GM18868 (cell line): Measurements from ENCODE around the gene STX8.
"Not testable (repeated sequence)": the region's sequence is repeated elsewhere in the genome, so short reads cannot be mapped to it uniquely, and the experiment has no call there.

Source experiments
- ATAC-seq: cut with Tn5 transposase; IDR thresholded peaks from one replicate; pipeline ENCODE4 v1.9.1; 2021; ENCODE audit warnings: mild to moderate bottlenecking, moderate library complexity; ENCODE audit not compliant: unreplicated experiment

The STX8 gene, protein sequence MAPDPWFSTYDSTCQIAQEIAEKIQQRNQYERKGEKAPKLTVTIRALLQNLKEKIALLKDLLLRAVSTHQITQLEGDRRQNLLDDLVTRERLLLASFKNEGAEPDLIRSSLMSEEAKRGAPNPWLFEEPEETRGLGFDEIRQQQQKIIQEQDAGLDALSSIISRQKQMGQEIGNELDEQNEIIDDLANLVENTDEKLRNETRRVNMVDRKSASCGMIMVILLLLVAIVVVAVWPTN

DNA sequence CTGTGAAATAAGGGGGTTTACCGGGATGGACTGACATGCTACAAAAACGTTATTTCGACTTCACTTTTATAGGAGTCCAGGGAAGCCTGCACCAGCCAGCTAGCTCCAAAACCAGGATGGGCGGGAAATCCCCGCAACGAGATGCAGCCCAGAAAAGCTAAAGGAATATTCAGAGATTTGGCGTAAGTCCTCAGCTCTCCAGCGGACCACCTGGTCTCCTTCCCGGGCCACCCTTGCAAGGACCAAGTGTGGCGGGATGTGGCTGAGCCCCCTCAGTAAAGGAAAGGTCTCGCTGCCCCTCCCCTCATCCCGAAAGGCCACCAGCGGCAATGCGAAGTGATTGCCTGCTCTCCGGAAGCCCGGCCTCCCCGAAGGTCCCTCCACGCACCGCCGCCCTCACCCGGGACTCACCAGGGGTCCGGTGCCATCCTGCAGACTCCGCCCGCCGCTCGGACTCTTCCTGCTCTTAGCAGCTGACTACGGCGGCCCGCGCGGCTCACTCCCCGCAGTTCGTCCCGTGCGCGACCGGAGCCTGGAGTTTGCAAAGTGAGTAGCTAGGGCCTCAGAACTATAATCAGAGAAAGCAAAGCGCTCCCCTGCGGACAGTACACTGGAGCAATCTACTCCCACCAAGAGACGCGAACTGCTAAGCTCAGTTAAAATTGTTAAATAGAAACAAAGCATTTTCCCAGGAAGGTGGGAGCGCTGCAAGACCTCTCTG is at the start of gene STX8:
Gene STX8 (minus strand): TSS at position 440 of the 721 bp plus-strand sequence. CDS start 12 bp downstream, at position 428.
- peak; percentile 84 for ATAC-seq

- ATAC-seq, result no peak
Measured at GRCh38 chr17:9622961-9623360, 47.3 kb upstream of the STX8 start.

- no peak for ATAC-seq
Measured at GRCh38 chr17:9615486-9615885, 39.9 kb upstream of the STX8 start.

GRCh38 chr17:9612006-9612405 is 36.4 kb upstream of the STX8 start:
- ATAC-seq, result no peak

DNA sequence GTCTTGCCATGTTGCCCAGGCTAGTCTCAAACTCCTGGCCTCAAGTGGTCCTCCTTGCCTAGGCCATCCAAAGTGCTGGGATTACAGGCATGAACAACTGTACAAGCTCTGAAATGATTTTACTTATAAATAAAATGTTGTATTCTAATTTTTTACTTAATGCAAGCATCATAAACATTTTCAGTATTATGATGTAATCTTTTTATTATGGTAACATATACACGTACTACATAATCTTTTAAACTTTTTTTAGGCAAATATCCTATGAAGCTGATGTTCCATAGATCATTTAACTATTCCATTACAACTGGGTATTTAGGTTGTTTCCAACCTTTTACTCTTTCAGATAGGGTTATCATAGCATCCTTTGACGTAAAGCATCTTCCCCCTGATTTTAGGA is 35.9 kb upstream of the STX8 start:
- ATAC-seq, result no peak

- not testable (repeated sequence) for ATAC-seq
Measured at GRCh38 chr17:9607058-9607457, 31.4 kb upstream of the STX8 start.

- ATAC-seq, result no peak
Measured at GRCh38 chr17:9606453-9606852, 30.8 kb upstream of the STX8 start.

DNA sequence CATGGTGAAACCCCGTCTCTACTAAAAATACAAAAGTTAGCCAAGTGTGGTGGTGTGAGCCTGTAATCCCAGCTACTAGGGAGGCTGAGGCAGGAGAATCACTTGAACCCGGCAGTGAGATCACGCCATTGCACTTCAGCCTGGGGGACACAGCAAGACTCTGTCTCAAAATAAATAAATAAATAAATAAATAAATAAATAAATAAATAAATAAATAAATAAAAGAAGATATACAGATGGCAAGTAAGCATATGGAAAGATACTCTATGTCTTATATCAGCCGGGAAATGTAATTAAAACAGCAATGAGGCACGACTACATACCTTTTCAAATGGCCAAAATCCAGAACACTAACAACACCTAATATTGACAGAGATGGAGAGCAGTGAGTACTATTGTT is 29.0 kb upstream of the STX8 start:
- ATAC-seq, result not testable (repeated sequence)

DNA sequence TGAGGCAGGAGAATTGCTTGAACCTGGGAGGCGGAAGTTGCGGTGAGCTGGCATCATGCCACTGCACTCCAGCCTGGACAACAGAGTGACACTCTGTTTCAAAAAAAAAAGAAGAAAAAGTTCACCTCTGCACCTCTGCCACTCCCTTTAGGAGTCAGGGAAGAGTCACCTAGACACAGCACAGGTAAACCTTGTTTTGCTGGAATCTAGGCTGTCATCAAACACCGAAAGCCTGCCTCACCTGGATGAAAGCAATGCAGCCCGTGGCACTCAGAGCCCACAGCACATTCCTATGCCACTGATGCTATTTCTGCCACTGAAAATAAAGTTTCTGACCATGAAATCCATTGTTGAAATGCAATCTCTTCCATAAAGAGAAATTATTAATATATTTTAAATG is 23.0 kb upstream of the STX8 start:
- ATAC-seq, result no peak

DNA sequence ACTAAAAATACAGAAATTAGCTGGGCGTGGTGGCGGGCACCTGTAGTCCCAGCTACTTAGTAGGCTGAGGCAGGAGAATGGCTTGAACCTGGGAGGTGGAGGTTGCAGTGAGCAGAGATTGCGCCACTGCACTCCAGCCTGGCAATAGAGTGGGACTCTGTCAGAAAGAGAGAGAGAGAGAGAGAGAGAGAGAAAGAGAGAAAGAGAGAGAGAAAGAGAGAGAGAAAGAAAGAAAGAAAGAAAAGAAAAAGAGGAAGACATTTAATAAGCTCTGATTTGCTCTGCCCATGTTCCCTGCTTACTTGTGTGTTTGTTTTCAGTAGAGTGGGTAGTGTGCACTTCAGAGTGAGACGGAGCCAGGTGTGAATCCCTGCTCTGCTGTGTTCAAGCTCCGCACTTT is 22.0 kb upstream of the STX8 start:
- not testable (repeated sequence) for ATAC-seq

DNA sequence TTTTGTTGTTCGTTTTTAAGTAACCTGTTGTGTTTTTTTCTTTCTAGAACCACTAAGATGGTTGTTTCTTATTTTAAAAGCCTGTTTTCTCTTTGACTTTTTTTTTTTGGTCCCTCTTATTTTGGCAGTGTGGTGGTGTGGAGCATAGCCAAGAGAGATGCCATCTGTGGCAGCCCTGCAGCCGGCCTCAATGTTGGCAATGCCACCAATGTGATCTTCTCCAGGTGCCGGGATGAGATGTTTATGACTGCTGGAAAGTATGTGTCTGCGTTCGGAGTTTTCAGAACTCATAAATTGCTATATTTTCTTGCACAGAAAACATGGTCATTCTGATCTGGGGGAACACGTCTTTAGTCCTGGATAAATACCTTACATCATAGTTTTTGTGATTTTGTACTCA is 18.4 kb upstream of the STX8 start:
- no peak for ATAC-seq

DNA sequence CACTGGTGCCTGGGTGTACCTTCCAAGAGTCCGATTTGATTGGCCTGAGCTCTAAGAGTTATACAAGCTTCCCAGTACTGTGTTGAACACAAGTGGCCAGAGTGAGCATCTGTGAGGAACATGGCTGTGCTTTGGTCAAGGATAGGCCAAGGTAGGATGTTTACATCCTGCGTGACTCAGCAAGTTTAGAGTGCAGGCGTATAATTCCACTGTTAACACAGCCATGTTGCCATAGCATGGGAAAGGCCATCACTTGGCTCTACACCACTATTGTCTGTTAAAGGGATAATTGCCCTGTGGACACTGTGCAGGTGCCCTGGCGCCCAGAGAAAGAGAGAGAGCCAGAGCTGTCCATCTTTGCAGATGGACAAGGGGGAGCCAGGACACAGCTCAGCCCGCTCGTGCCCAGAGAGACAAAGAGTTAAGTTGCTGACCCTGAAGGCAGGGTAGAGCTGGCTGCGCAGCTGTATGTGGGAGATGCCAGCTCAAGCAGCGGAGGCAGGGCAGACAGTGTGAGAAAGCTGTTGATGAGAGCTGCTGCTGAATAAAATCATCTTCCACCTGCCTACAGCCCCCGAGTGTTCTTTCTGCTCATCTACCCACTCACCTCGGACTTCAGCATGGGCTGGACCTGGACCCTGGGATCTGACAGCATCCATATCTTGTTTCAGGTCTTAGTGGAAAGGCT is 12.5 kb upstream of the STX8 start:
- ATAC-seq, result no peak

DNA sequence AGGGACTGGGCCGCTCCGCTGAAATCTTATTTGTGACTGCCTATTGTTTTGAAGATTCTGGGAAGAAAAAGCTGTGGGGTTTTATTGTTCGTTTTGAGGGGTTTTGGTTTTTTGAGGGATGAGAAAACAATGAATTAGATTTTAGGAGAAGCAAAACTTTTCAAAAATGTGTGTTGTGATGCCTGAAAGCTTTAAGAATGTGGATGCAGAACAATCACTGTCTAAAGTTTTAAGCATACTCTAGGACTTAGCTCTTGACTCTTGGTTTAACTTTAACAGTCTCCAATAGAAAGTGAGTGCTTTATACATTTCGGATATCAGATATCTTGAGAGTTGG is 1.7 kb upstream of the STX8 start:
- ATAC-seq, result no peak

DNA sequence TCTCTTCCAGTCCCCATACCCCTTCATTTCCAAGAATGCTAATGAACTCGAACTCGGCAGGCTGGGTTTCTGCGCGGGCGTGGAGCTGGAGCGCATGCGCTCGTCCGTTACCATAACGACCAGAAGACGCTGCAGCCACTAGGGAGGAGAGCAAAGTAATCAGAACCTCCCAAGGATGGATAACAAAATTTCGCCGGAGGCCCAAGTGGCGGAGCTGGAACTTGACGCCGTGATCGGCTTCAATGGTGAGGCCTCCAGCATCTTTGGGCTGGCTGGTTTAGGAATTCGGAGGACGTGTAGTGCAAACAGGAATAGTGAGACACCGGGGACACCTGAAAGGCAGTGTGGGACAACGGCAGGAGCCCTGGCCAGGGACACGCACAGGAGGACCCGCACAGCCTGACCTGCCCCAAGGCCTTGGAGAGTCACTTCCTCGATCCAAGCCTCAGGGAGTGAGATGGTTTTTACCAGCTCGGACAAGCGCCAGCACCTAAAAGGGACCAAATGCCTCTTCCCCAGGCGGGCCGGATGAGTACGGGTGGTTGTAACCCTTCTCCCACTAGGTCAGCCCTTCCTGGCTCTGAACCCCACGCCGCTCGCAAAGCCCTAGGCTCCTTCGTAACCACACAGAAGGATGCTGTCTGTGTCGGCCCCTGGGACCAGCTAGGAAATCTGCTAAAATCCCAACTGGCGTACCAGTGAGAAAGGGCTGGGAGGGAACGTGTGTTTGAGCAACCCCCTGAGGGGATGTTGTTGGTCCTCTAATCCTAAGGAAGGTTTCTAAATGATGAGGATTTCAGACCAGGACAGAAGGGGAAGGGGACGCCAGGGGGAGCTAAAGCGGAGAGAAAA is 1.1 kb upstream of the STX8 start, which contains the start of gene CFAP52:
Gene CFAP52 (plus strand): TSS at position 122 of the 852 bp plus-strand sequence. CDS start 54 bp downstream, at position 176.
- ATAC-seq, result no peak

- ATAC-seq, result no peak
Measured at GRCh38 chr17:9571201-9571600, 4.4 kb downstream of the STX8 start.

DNA sequence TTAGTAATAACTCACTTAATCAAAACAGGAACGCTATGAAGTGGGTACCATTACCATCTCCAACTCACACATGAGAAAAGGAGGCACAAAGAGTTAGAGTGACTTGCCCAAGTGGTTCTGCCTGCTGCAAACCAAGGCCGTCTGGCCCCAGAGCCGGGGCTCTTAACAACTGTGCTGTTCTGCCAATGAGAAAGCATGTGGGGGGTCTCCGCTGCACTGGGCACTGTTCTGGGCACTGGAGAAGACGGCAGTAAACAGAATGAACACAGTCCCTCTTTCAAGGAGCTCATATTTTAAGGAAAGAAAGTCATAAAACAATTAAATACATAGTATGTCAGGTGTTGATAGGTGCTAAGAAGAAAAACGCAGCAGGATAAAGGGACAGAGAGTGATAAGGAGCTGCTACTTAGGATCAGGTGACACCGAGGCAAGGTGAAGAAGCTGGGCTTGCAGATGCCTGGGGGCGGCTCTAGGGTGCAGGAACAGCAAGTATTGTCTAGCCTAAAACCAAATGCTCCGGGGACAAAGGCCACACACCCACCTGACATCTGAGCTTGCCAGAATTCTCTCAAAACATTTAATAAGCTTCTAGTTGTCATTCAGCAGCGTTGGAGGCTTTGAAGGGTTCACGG is 6.5 kb downstream of the STX8 start:
- ATAC-seq, result no peak

- no peak for ATAC-seq
Measured at GRCh38 chr17:9568004-9568403, 7.6 kb downstream of the STX8 start.

DNA sequence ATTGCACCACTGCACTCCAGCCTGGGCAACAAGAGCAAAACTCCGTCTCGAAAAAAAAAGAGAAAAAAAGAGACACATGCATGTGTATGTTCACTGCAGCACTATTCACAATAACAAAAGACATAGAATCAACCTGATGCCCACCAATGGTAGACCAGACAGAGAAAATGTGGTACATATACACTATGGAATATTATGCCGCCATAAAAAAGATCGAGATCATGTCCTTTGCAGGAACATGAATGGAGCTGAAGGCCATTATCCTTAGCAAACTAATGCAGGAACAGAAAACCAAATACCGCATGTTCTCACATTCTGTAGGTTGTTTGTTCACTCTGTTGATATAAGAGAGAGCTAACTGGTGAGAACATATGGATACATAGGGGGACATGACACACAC is 8.9 kb downstream of the STX8 start:
- ATAC-seq, result not testable (repeated sequence)

DNA sequence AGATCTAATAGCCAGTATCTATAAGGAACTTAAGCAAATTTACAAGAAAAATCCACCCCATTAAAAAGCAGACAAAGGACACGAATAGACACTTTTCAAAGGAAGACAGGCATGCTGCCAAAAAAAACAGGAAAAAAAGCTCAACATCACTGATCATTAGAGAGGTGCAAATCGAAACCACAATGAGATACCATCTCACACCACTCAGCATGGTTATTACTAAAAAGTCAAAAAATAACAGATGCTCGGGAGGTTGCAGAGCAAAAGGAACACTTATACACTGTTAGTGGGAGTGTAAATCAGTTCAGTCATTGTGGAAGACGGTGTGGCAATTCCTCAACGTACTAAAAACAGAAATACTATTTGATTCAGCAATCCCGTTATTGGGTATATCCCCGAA is 9.6 kb downstream of the STX8 start:
- no peak for ATAC-seq

- ATAC-seq, result no peak
Measured at GRCh38 chr17:9564104-9564503, 11.5 kb downstream of the STX8 start.

GRCh38 chr17:9557857-9558256 is 17.8 kb downstream of the STX8 start:
- ATAC-seq, result no peak
